Kidney (tissue), 14 donors: ENCODE measurements around the gene NCMAP. TPM values are rescaled to one million over a fixed set of nuclear protein-coding genes. Genes with fewer than 3 reads are reported as not detected.

Experiments
- DNase-seq, 5 donors: peaks; one replicate each; pipeline ENCODE4 v3.0.0-alpha.2; 2013 to 2020
- FAIRE-seq: peaks from 2 replicates; lab custom pipeline; 2012; peaks lifted over from hg19 to GRCh38; lab: Jason Lieb, UNC
- H3K27ac ChIP-seq, 2 donors: one replicate each; pipeline ENCODE4 v1.7.0; 2013; ENCODE audit warnings: low read depth in 2 of 2, low read length in 2 of 2, inconsistent platforms in 1 of 2
- H3K27me3 ChIP-seq: one replicate; pipeline ENCODE4 v1.7.1; 2013; ENCODE audit warnings: low read length, inconsistent platforms; ENCODE audit not compliant: control insufficient read depth, insufficient read depth
- H3K36me3 ChIP-seq, 3 donors: one replicate each; pipeline versions ENCODE4 v1.7.0 to v1.7.1; 2013; ENCODE audit warnings: low read length in 3 of 3, control low read depth in 1 of 3, inconsistent platforms in 1 of 3; ENCODE audit not compliant: insufficient read depth in 3 of 3, control insufficient read depth in 2 of 3
- H3K4me1 ChIP-seq, 3 donors: one replicate each; pipeline versions ENCODE4 v1.7.0 to v1.7.1; 2013; ENCODE audit warnings: low read length in 3 of 3, inconsistent platforms in 1 of 3, low read depth in 1 of 3; ENCODE audit not compliant: control insufficient read depth in 2 of 3, insufficient read depth in 2 of 3
- H3K4me3 ChIP-seq, 3 donors: one replicate each; pipeline versions ENCODE4 v1.7.0 to v1.8.1; 2013; ENCODE audit warnings: low read length in 3 of 3, control low read depth in 1 of 3, inconsistent platforms in 1 of 3
- H3K9ac ChIP-seq, 3 donors: one replicate each; pipeline versions ENCODE4 v1.7.0 to v1.7.1; 2013; ENCODE audit warnings: low read length in 3 of 3, control low read depth in 1 of 3, inconsistent platforms in 1 of 3
- H3K9me3 ChIP-seq, 3 donors: one replicate each; pipeline versions ENCODE4 v1.7.0 to v1.7.1; 2013; ENCODE audit warnings: low read length in 3 of 3, control low read depth in 1 of 3, inconsistent platforms in 1 of 3; ENCODE audit not compliant: control insufficient read depth in 2 of 3, insufficient read depth in 1 of 3
- CTCF ChIP-seq: IDR thresholded peaks from 3 replicates; pipeline ENCODE4 v1.5.1; 2012; ENCODE audit warnings: mild to moderate bottlenecking, moderate library complexity, borderline replicate concordance; ENCODE audit not compliant: insufficient read depth; ENCODE audit errors: extremely low read depth
- intact Hi-C: fragments of 100-400 bp; cut with DNase I; formaldehyde crosslinking; loops from one replicate; pipeline ENCODE4 v1.11.1; 2022
- polyA plus RNA-seq: library from polyadenylated mRNA; stranded (reverse); fragments of 350-450 nt; fragmentation: Illumina TruSeq; extraction: RNeasy Lipid Tissue Mini Kit (QIAGEN cat#74804); gene quantifications from one replicate; pipeline ENCODE4 v1.2.3, GENCODE V29; 2014; ENCODE audit warnings: low read depth, low replicate concordance; ENCODE audit not compliant: insufficient read depth
- total RNA-seq: library from RNA; stranded (reverse); fragmentation: NEBNext Ultra II Directional; extraction: Animal tissue kit (Norgen Biotek cat#: 25700); gene quantifications from one replicate; pipeline ENCODE4 v1.2.1, GENCODE V29; 2021
- donor health status: control.
- donor health status: control.
- donor health status: control.
- donor health status: control.
- donor health status: control.
- donor health status: DM: yes; HTN: yes; CAD: no.
- donor health status: Normal renal cell carcinoma (clear cell type).

The NCMAP gene
- total and polyA plus RNA-seq, 2 donors from 2014 or later, result 0.65 to 11.0 TPM

DNA sequence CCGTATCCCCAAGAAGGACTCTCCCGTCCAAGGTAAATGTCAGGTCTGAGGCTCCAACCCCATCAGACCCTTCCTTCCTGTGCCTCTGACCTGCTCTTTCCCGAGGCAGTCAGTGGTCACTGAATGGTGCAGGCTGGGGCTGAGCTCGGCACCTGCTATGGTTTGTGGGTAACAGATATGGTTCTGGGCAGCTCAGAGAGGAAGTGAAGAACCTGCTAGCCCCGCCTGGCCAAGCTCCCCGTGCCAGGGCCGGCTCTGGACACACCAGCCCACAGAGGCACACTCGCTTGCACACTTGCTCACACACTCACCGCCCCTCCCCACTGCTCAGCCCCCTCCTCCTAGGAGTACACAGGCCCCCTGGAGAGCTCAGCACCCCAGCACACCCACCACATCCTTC is 16.4 kb downstream of the NCMAP start:
- Histone ChIP-seq H3K4me3 (no peak overlapping the region), H3K9me3 (no peaks in the 10 kb centered on the region), H3K4me1 (peaks cover 0 to 6% (median 0%) of the 10 kb centered on the region in 3 donors), H3K9ac (no peak overlapping the region), H3K27ac (no peak overlapping the region), H3K27me3 (no peaks in the 10 kb centered on the region), H3K36me3 (no peaks in the 10 kb centered on the region)
- intact Hi-C loops, result no loop called here
- FAIRE-seq, result no peak
- DNase-seq, result no peak
- no peak for TF ChIP-seq CTCF

DNA sequence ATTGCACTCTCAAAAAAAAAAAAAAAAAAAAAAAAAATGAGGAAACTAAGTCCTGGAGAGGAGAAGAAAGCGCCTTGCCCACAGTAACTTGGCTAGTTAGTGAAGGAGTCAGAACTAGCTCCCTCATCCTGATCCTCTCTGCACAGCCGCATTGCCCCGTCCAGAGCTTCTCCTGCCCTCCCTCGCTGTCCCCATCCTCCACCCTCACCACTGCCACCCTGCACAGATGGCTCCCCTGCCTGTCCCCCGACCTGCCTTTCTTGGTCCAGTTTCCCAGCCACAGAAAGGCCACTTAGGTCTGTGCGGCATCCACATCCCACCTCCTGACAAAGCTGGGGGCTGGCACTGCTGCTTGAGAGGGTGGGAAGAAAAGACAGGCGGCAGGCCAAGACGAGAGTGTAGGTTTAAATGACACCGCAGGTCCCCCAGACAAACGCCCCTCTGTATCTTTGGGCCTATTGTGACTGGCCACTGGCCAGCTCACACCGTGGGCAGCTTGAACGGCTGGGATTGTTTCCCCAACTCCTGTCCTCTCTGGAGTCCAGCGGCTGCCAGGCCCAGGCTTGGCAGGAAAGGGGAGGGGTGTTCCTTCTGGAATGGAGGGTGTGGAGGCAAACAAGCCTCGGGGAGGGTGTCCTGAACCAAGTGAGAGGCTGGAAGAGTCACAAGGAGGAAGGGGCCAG is 20.2 kb downstream of the NCMAP start:
- Histone ChIP-seq H3K4me3 (no peak overlapping the region), H3K4me1 (no peaks in the 10 kb centered on the region), H3K27me3 (no peaks in the 10 kb centered on the region), H3K9ac (no peak overlapping the region), H3K36me3 (no peaks in the 10 kb centered on the region), H3K9me3 (no peaks in the 10 kb centered on the region), H3K27ac (no peak overlapping the region)
- DNase-seq (peak in 1 of 5 donors; percentile 58), FAIRE-seq (no peak)
- intact Hi-C loops, result no loop called here
- TF ChIP-seq CTCF, result no peak

DNA sequence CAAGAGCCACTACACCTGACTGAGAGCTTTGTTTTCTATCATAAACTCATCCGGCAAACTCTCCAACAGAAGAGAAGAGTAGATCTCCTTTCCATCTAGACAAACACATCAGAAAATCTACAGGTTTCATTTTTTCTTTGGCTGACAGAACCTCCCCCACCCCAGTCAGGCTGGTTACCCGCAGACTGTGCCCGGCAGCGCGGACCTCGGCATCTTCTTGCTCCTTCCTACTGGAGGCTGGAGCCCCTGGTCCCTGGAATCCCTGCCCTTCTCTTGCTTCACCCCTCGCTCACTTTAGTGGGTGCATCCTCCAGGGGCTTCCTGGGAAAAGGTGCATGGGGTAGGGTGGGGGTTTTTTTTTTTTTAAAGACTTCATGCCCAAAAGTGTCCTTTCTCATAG is 23.0 kb downstream of the NCMAP start:
- FAIRE-seq, result no peak

More for the DNA sequence above, 23.0 kb downstream of the NCMAP start:
- H3K9ac ChIP-seq, result no peak overlapping the region
- DNase-seq, result peak in 1 of 5 donors; percentile 62
- H3K4me3 ChIP-seq, result no peak overlapping the region
- H3K4me1 ChIP-seq, result no peaks in the 10 kb centered on the region
- H3K9me3 ChIP-seq, result no peaks in the 10 kb centered on the region
- no peaks in the 10 kb centered on the region for H3K27me3 ChIP-seq
- H3K36me3 ChIP-seq, result no peaks in the 10 kb centered on the region
- no peak overlapping the region for H3K27ac ChIP-seq
- TF ChIP-seq CTCF, result no peak
- intact Hi-C loops, result no loop called here
